GM12892 (cell line): ENCODE data around the gene CDC45.

Experiments
- DNase-seq: peaks from one replicate; pipeline ENCODE4 v3.0.0; 2011; ENCODE audit not compliant: insufficient read length
- FAIRE-seq: peaks from 2 replicates; lab custom pipeline; 2011; peaks lifted over from hg19 to GRCh38; lab: Jason Lieb, UNC
- POLR2A ChIP-seq: IDR thresholded peaks from 2 replicates; pipeline ENCODE4 v1.6.1; 2011; ENCODE audit warnings: low read depth, low read length, control low read depth
- POLR2AphosphoS5 ChIP-seq: IDR thresholded peaks from 2 replicates; pipeline ENCODE4 v1.6.1; 2011; ENCODE audit warnings: low read depth, low read length, control low read depth
- TAF1 ChIP-seq: IDR thresholded peaks from 2 replicates; pipeline ENCODE4 v1.6.1; 2011; ENCODE audit warnings: low read depth, mild to moderate bottlenecking, control low read depth, low read length, borderline replicate concordance

CDC45 gene

DNA sequence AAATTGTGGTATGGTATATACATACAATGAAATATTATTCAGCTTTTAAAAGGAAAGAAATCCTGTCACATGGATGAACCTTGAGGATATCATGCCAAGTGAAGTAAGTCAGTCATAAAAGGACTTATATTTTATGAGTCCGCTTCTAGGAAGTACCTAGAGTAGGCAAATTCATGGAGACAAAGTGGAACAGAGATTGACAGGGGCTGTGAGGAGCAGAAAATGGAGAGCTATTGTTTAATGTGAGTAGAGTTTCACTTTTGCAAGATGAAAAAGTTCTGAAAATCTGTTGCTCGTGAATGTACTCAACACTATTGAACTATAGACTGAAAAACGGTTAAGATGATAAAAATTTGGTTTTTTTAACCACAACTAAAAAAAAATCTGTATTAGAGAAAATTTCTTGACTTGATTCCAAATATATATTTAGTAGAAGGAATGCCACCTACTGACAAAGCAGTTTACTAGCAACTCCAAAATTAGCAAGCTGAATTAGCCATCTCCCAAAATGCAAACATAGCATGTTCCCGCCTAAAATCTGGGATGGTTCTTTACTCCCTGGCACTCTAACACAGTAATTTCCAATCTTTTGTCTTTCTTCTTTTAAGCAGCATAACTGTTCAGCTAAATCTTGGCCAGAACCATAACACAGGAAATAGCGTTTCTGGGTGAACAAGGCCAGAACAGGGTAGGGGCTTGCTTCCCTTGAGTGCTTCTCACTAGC, 2.2 kb upstream of the CDC45 start:
- DNase-seq (no peak), FAIRE-seq (no peak)
- no peak for TF ChIP-seq POLR2AphosphoS5
- no peak for TF ChIP-seq POLR2A
- no peak for TF ChIP-seq TAF1

DNA sequence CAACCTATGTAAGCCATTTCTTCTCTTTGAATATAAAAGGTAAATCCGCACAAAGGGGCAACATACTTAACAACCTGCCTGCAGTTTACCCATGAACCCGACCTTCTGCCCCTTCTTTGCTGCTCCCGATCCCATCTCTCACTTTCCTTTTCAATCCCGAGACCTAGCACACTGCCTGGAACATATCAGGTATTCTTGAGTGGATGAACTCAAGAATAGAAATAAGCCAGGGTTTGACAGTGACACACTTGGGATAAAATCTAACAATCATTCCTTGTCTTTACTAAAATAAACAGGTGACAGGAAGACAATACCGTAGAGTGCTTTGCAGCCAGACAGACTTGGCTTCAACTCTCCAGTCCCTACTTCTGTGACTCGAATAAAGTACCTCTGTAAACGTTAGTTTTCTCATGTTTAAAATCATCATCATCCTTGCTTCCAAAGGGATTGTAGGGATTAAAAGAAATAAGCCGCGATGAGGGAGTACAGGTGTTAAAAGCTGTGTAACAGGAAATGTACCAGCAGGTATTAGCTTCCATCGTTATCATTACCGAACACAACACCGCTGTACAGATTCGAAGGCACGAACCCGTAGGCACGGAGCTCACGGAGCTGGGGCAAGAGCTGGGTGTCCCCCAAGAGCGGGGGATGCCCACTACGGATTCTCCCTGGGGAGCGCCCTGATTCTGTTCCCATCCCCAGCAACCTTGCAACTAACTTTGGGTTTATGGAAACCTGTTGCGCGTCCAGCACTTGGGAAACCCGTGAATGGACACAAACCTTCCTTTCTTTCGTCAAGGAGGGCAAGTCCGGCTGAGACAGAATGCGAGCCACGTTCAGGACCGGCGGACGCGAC, 1.4 kb upstream of the CDC45 start:
- DNase-seq (no peak), FAIRE-seq (peak; percentile 73)
- TF ChIP-seq POLR2A (no peak), TAF1 (no peak)

DNA sequence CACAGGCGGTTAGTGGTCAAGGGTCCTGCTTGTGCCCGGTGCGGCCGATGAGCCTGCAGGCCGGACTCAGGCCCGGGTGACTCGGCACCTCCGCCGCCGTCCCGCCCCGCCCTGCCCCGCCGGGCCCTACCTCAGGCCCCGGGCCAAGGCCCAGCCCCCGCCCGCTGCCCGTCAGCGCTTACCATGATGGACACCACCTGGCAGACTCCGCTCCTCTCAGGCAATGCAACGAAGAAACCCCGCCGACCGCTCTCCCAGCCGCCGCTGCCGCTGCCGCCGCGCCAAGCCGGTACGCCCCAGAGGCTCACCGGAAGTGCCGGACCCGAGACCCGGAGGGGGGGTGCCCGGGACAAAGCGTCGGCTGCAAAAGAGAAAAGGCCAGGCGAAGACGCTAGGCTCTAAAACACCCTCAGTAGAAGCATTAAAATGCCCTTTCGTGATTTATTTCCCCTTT, 792 bp upstream of the CDC45 start, which contains the start of gene UFD1:
Gene UFD1, minus strand, starts transcription at position 293 of the 454 bp plus-strand sequence. Its CDS starts 108 bp downstream, at position 185.
- DNase-seq, result peak; percentile 73
- FAIRE-seq, result no peak
- TF ChIP-seq POLR2AphosphoS5 (peak; percentile 58; the same call in 1 of the 2 replicates), TAF1 (peak; percentile 73), POLR2A (peak; percentile 64; the same call in 1 of the 2 replicates)

DNA sequence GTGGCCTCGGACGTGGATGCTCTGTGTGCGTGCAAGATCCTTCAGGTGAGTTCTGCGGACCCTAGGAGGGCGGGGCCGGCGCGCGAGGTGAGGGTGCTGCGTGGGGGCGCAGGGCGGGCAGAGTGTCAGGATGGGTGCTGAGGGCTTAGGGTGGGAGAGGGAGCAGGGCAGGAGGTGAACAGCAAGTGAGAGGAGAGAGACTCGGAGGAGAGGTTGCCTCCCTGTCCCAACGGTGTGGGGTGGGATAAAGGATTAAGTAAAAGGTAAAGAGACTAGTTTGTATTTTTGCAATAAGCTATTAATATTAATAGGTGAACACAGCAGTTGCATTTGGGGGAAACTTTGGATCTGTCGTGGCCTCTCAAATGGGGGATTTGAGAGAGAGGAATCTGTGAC, 451 bp downstream of the CDC45 start:
- FAIRE-seq, result no peak
- DNase-seq, result no peak
- no peak for TF ChIP-seq POLR2AphosphoS5
- no peak for TF ChIP-seq TAF1
- TF ChIP-seq POLR2A, result no peak

DNA sequence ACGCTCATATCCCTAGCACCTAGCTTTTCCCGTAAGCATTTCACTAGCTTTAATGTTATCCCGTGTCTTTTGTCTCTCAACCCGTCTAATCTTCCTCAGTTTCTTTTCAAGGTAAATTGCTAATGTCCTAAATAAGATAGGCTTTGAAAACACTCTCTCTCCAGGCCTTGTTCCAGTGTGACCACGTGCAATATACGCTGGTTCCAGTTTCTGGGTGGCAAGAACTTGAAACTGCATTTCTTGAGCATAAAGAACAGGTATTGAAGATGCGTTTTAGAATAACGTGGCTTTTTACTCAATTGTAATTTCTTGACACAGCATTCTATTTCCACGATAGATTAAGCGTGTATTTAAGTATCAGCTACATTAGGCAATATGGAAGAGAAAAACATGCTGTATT, 1.1 kb downstream of the CDC45 start:
- DNase-seq (no peak), FAIRE-seq (no peak)
- TF ChIP-seq POLR2A (no peak), TAF1 (no peak)

DNA sequence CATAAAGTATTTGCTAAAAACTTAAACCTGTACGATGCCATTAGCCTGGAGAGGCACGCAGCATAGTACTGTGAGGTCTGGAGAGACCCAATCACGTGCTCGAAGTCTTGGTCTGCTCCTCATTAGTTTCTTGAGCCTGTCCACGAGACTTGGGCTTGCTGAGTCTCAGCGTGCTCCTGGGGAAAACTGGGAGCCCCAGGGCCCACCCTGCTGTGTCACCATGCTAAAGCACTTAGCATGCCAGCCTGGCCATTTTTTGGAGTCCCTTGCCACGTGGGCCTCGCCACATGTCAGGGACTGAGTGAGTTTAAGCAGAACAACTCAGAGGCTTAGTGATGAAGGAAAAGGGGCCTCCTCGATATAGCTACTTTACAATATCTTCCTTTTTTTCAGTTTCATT, 2.6 kb downstream of the CDC45 start:
- TF ChIP-seq POLR2A (no peak), TAF1 (no peak), POLR2AphosphoS5 (no peak)
- DNase-seq (no peak), FAIRE-seq (no peak)

DNA sequence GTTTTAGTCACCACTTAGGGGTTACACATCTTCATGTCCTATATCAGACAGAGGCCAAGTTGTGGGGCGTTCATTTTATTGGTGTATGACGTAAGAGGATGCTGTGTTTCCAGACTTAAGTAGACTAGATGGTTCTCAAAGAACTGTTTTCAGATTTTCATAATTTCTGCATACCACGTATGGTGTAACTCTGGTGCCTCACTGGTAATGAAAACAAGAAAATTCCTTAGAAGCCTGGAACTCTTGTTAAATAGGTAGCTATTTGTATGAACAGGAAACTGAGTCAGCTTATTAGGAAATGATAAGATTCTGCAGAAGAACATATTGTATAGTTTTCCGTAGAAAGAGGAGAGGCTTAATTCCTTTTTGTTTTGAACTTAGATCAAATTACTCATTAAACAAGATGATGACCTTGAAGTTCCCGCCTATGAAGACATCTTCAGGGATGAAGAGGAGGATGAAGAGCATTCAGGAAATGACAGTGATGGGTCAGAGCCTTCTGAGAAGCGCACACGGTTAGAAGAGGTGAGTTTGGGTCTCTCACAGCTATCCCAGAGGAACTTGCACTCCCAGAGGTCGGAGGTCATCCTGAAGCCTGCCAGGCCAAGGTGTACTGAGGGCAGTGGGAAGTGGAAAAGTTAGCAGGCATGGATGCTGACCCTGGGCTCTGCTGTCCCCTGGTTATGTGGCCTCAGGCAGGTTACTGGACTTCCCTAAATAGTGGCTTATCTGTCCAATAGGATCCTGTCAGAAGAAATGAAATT, 3.9 kb downstream of the CDC45 start:
- DNase-seq (no peak), FAIRE-seq (no peak)
- TF ChIP-seq POLR2A, result no peak
- TF ChIP-seq POLR2AphosphoS5, result no peak
- TF ChIP-seq TAF1, result no peak

DNA sequence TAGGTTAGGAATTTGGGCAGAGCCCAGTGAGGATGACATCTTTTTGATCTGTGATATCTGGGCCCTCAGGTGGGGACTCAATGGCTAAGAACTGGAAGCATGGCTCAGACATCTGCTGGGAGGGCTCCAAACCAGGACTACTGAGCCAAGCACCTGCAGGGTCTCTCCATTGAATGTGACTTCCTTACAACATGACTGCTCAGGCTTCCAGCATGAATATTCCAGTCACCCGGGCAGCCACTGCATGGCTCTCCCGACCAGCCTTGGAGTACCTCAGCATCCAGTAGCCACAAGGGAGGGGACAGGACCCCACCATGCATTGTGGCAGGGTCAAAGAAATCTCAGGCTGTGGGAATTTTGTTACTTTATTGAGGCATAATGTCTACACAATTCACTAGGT, 8.6 kb downstream of the CDC45 start:
- FAIRE-seq, result no peak
- TF ChIP-seq TAF1 (no peak), POLR2A (no peak), POLR2AphosphoS5 (no peak)

DNA sequence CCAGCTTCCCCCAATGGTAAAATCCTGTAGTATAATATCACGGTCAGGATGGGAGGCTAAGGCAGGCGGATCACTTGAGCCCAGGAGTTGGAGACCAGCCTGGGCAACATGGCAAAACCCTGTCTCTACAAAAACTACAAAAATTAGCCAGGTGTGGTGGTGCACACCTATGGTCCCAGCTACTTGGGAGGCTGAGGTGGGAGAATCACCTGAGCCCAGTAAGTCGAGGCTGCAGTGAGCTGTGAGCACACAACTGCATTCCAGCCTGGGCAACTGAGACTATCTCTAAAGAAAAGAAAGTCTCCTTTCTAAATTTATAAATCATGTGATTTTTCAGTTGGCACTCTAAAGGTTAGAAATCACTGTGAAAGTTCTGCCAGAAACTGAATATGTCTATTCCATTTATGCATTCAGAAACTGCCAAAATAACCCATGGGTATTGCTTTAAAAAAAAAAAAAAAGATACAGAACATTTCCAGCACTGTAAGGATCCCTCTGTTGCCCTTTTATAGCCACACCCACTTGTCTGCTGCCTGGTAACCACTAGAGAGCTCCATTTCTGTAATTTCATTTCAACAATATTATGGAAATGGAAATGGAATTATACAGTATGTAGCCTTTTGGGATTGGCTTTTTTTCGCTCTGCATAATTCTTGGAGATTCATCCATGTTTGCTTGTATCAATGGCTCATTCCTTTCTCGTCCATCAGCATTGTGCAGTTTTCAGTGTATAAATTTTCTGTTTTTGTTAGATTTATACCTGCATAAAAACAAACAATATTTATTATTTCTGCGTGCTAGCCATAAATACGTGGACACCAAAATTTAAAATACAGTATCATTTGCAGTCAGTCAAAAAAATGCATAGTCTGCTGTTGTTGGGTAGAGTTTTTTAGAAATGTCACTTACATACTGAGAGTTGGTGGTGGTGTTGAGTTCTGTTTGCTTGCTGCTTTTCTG, 9.4 kb downstream of the CDC45 start:
- DNase-seq (no peak), FAIRE-seq (no peak)
- TF ChIP-seq POLR2A (no peak), TAF1 (no peak), POLR2AphosphoS5 (no peak)

More for the DNA sequence above, 8.6 kb downstream of the CDC45 start:
- DNase-seq, result no peak

DNA sequence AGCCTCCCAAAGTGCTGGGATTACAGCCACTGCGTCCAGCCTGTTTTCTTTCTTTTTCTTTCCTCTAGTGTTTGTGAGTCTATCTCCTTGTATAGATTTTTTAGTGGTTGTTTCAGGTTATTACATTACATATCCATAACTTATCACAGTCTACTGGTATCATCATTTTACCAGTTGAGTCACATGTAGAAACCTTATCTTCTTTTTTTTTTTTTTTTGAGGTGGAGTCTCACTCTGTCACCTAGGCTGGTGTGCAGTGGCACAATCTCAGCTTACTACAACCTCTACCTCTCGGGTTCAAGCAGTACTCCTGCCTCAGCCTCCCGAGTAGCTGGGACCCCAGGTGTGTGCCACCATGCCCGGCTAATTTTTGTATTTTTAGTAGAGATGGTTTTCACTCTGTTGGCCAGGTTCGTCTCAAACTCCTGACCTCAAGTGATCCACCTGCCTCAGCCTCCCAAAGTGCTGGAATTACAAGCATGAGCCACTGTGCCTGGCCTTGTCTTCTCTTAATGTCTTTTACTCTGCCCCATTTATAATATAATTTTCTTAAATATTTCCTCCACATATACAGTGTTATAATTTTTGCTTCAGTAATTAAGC, 11.0 kb downstream of the CDC45 start:
- DNase-seq (no peak), FAIRE-seq (no peak)
- TF ChIP-seq POLR2A, result no peak
- TF ChIP-seq POLR2AphosphoS5, result no peak
- no peak for TF ChIP-seq TAF1
